Naive thymus-derived CD4-positive, alpha-beta T cell (primary cell): ENCODE results near the gene CPNE2. TPM values are rescaled to one million over a fixed set of nuclear protein-coding genes. Genes with fewer than 3 reads are reported as not detected.
A peak's percentile ranks its signal among the peaks of the same experiment; 100 is the strongest.

Source experiments
- ATAC-seq: fragments of 150-1000 bp; cut with Tn5 transposase; 2 replicates; pipeline ENCODE4 v1.10.0; 2021; ENCODE audit warnings: mild to moderate bottlenecking, moderate library complexity
- CTCF ChIA-PET: fragments of 350-600 bp; sonication (Branson Sonifier 250); formaldehyde crosslinking; loops from one replicate; lab custom pipeline; 2021; ENCODE audit warnings: antibody characterized with exemption; lab: Charles Lee
- POLR2A ChIA-PET: fragments of 350-600 bp; sonication (Branson Sonifier 250); formaldehyde crosslinking; loops from one replicate; lab custom pipeline; 2021; ENCODE audit warnings: antibody characterized with exemption, inconsistent platforms; lab: Charles Lee
- DNase-seq, 9 donors: peaks; one replicate each; pipeline versions ENCODE4 v3.0.0 to v3.0.0-alpha.2; 2020 to 2022; ENCODE audit warnings: mixed read lengths in 1 of 9
- H3K27ac ChIP-seq: one replicate; pipeline ENCODE4 v1.7.0; 2013; ENCODE audit warnings: mild to moderate bottlenecking, low read depth, low read length, moderate library complexity
- H3K27me3 ChIP-seq, 2 donors: one replicate each; pipeline ENCODE4 v1.7.0; 2013; ENCODE audit warnings: low read length in 2 of 2, mild to moderate bottlenecking in 2 of 2, moderate library complexity in 2 of 2; ENCODE audit not compliant: control insufficient read depth in 2 of 2, insufficient read depth in 2 of 2
- H3K36me3 ChIP-seq, 3 experiments: 1 replicate in 2 of 3; 2 replicates in 1 of 3; pipeline ENCODE4 v1.7.0; 2013; ENCODE audit warnings: low read length in 3 of 3, mild to moderate bottlenecking in 3 of 3, moderate library complexity in 1 of 3; ENCODE audit not compliant: insufficient read depth in 3 of 3, control insufficient read depth in 2 of 3
- H3K4me1 ChIP-seq, 2 donors: one replicate each; pipeline ENCODE4 v1.7.0; 2013; ENCODE audit warnings: low read length in 2 of 2, mild to moderate bottlenecking in 2 of 2, moderate library complexity in 1 of 2; ENCODE audit not compliant: control insufficient read depth in 2 of 2, insufficient read depth in 2 of 2
- H3K4me3 ChIP-seq: 2 replicates; pipeline ENCODE4 v1.7.0; 2013; ENCODE audit warnings: mild to moderate bottlenecking, low read length
- H3K9me3 ChIP-seq, 3 experiments: 1 replicate in 2 of 3; 2 replicates in 1 of 3; pipeline ENCODE4 v1.7.0; 2013; ENCODE audit warnings: low read length in 3 of 3; ENCODE audit not compliant: control insufficient read depth in 2 of 3
- H3K27ac Mint-ChIP-seq, 9 donors: one replicate each; pipeline ENCODE4 v1.8.0; 2020 to 2022; ENCODE audit warnings: mixed read lengths in 9 of 9, mild to moderate bottlenecking in 8 of 9, moderate library complexity in 5 of 9, inconsistent platforms in 2 of 9
- H3K27me3 Mint-ChIP-seq, 5 donors: one replicate each; pipeline ENCODE4 v1.8.0; 2021 to 2022; ENCODE audit warnings: mixed read lengths in 5 of 5, mild to moderate bottlenecking in 1 of 5
- H3K36me3 Mint-ChIP-seq, 5 donors: one replicate each; pipeline ENCODE4 v1.8.0; 2020 to 2022; ENCODE audit warnings: mixed read lengths in 5 of 5, mild to moderate bottlenecking in 3 of 5, inconsistent platforms in 1 of 5
- H3K4me1 Mint-ChIP-seq, 7 donors: one replicate each; pipeline ENCODE4 v1.8.0; 2020 to 2022; ENCODE audit warnings: mixed read lengths in 7 of 7, mild to moderate bottlenecking in 3 of 7, inconsistent platforms in 1 of 7
- H3K4me3 Mint-ChIP-seq, 10 donors: one replicate each; pipeline ENCODE4 v1.8.0; 2020 to 2022; ENCODE audit warnings: mild to moderate bottlenecking in 10 of 10, mixed read lengths in 10 of 10, moderate library complexity in 6 of 10, inconsistent platforms in 2 of 10
- H3K9me3 Mint-ChIP-seq, 11 donors: one replicate each; pipeline ENCODE4 v1.8.0; 2020 to 2022; ENCODE audit warnings: mixed read lengths in 11 of 11, mild to moderate bottlenecking in 4 of 11, inconsistent platforms in 1 of 11, moderate library complexity in 1 of 11
- intact Hi-C, 2 donors: fragments of 100-400 bp; cut with micrococcal nuclease; formaldehyde crosslinking; loops; one replicate each; pipeline ENCODE4 v1.15.1; 2023
- polyA plus RNA-seq, 2 donors: library from polyadenylated mRNA; unstranded; fragments of 300-500 nt; fragmentation: Illumina TruSeq; gene quantifications; one replicate each; pipeline ENCODE4 v1.2.3, GENCODE V29; 2021
- total RNA-seq, 6 experiments: library from RNA in 5 of 6; stranded (reverse) in 5 of 6; gene quantifications; 1 replicate in 5 of 6; 2 replicates in 1 of 6; pipeline ENCODE4 v1.2.3 and lab custom pipeline; 2021 to 2026

The CPNE2 gene
- total and polyA plus RNA-seq, 7 experiments from 2014 or later, result 1.1 to 12.6 (median 5.5) TPM

DNA sequence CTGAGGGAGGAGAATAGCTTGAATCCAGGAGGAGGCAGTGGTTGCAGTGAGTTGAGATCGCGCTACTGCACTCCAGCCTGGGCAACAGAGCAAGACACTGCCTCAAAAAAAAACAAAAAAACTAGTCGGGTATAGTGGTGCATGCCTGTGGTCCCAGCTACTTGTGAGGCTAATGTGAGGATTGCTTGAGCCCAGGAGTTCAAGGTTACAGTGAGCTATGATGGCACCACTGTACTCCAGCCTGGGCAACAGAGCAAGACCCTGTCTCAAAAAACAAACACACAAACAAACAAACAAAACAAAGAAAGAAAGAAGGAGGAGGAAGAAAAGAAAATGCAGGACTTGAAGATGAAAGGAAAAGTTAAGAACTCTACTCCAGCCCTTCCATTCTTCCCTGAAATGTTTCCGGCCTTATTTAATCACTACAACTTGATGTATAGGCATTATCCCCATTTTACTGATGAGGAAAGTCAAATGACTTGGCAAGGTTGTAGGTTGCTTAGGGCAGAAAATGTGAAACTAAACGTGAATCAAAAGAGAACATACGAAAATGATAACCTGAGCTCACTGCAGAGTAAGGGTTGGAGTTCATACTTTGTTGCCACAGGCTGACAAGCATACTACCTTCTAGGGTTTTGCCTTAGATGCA, 63.4 kb downstream of the CPNE2 start:
- POLR2A ChIA-PET, result interaction anchor here (0.6 to 0.8 kb wide), 3 partner anchors 30 to 532 kb away, joined by 3 to 4 read pairs (median 3); partner anchors contain the start of genes PSME3IP1 and RSPRY1
- H3K4me3 Mint-ChIP-seq, result peak overlapping the region in 8 of 10 donors; percentile 1 to 67 (median 24)

DNA sequence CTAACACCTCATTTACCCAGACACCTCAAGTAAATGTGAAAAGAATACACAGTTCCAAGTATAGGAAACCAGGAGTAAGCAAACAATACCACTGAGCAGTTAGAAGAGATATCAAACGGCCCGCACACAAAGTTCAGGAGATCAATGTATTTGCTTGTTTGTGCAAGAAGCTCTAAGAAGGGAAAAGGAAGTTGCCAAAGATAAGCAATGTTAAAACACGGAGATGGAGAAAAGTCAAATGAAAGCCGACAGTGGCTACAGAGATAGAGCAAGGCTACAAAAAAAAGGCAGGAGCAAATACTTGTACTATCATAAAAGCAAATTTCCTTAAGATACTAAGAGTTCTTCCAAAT, 63.9 kb downstream of the CPNE2 start:
- H3K9me3 Mint-ChIP-seq, result no peaks in the 10 kb centered on the region
- no peaks in the 10 kb centered on the region for H3K27me3 Mint-ChIP-seq
- H3K4me1 ChIP-seq, result peaks cover 0 to 9% of the 10 kb centered on the region in 2 donors
- no peaks in the 10 kb centered on the region for H3K27me3 ChIP-seq
- no peak for DNase-seq
- H3K4me1 Mint-ChIP-seq, result peaks cover 17 to 60% (median 44%) of the 10 kb centered on the region in 7 donors
- no peak overlapping the region for H3K27ac ChIP-seq
- H3K27ac Mint-ChIP-seq, result peak overlapping the region; percentile 0 to 86 (median 60)
- no peaks in the 10 kb centered on the region for H3K9me3 ChIP-seq
- H3K4me3 ChIP-seq, result no peak overlapping the region
- H3K36me3 ChIP-seq, result peaks cover 4 to 30% (median 8%) of the 10 kb centered on the region in 3 experiments
- H3K4me3 Mint-ChIP-seq, result peak overlapping the region in 8 of 10 donors; percentile 1 to 67 (median 24)
- ChIA-PET CTCF (no interaction called here), POLR2A (no interaction called here)
- peaks cover 20 to 68% (median 54%) of the 10 kb centered on the region in 5 donors for H3K36me3 Mint-ChIP-seq
- intact Hi-C loops, result loop anchor here in 1 of 2 donors (2.0 kb wide), 2 partner anchors 14 to 22 kb away; no protein-coding TSS in a partner anchor
- ATAC-seq, result no peak

More for the DNA sequence above, 63.4 kb downstream of the CPNE2 start:
- no peaks in the 10 kb centered on the region for H3K27me3 ChIP-seq
- no peaks in the 10 kb centered on the region for H3K9me3 Mint-ChIP-seq
- H3K27ac ChIP-seq, result no peak overlapping the region
- CTCF ChIA-PET, result no interaction called here
- peaks cover 0 to 30% (median 8%) of the 10 kb centered on the region in 3 experiments for H3K36me3 ChIP-seq
- peaks cover 20 to 65% (median 52%) of the 10 kb centered on the region in 5 donors for H3K36me3 Mint-ChIP-seq
- DNase-seq (no peak), ATAC-seq (peak; percentile 8)
- H3K27ac Mint-ChIP-seq, result peak overlapping the region; percentile 10 to 86 (median 69)
- no peaks in the 10 kb centered on the region for H3K27me3 Mint-ChIP-seq
- peaks cover 18 to 61% (median 45%) of the 10 kb centered on the region in 7 donors for H3K4me1 Mint-ChIP-seq
- peaks cover 0 to 9% of the 10 kb centered on the region in 2 donors for H3K4me1 ChIP-seq
- no peak overlapping the region for H3K4me3 ChIP-seq
- intact Hi-C loops, result loop anchor here in 1 of 2 donors (2.0 kb wide), 2 partner anchors 13 to 23 kb away; no protein-coding TSS in a partner anchor
- H3K9me3 ChIP-seq, result no peaks in the 10 kb centered on the region

DNA sequence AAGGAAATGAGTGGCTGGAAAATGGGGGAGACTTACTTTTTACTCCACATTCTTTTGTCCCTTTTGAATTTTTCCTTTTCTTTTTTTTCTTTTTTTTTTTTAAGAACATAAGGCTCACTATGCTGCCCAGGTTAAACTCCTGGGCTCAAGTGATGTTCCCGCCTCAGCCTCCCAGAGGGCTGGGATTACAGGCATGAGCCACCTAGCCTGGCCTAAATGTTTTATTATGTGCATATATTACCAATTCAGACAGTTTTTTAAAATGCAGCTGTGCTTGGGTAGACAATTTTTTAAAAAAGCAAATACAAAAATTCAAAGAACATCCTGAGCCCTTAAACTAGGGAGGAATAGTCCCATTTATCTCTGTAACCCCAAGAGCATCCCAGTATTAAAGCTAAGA, 65.2 kb downstream of the CPNE2 start:
- CTCF ChIA-PET, result no interaction called here
- no peak overlapping the region for H3K27ac ChIP-seq
- intact Hi-C loops, result loop anchor here in 1 of 2 donors (2.0 kb wide), 2 partner anchors 15 to 21 kb away; no protein-coding TSS in a partner anchor

DNA sequence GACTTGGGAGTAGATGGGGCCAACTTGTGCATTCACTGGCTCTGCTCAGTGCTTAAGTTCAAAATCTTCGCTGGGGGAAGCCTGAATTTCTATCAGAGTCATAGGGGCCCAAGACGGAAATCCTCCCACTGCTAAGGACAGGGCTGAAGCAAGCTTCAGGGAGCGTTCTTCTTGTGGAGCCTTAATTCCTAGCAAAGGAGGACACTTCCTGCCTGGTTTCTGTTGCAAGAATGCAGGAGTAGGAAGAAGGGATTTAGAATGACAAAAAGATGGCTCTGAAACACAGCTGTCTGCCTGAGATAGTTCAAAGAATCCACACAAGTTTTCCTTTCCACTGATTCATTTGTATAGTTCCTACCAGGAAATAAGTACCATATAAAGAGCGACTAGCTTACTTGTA, 67.1 kb downstream of the CPNE2 start:
- CTCF ChIA-PET, result no interaction called here
- H3K27ac Mint-ChIP-seq, result peak overlapping the region in 2 of 9 donors; percentile 31 to 51
- H3K36me3 ChIP-seq, result peaks cover 0 to 23% (median 10%) of the 10 kb centered on the region in 3 experiments

More for the DNA sequence above, 65.2 kb downstream of the CPNE2 start:
- no peak overlapping the region for H3K4me3 ChIP-seq
- H3K36me3 ChIP-seq, result peaks cover 8 to 27% (median 9%) of the 10 kb centered on the region in 3 experiments
- no peak for DNase-seq
- peaks cover 12 to 48% (median 34%) of the 10 kb centered on the region in 7 donors for H3K4me1 Mint-ChIP-seq
- no peaks in the 10 kb centered on the region for H3K27me3 ChIP-seq
- peaks cover 20 to 65% (median 49%) of the 10 kb centered on the region in 5 donors for H3K36me3 Mint-ChIP-seq
- H3K9me3 ChIP-seq, result no peaks in the 10 kb centered on the region
- POLR2A ChIA-PET, result no interaction called here
- H3K9me3 Mint-ChIP-seq, result no peaks in the 10 kb centered on the region
- peaks cover 0 to 9% of the 10 kb centered on the region in 2 donors for H3K4me1 ChIP-seq
- no peak for ATAC-seq
- peak overlapping the region in 2 of 10 donors; percentile 3 to 31 for H3K4me3 Mint-ChIP-seq
- no peaks in the 10 kb centered on the region for H3K27me3 Mint-ChIP-seq
- H3K27ac Mint-ChIP-seq, result peak overlapping the region in 5 of 9 donors; percentile 1 to 87 (median 28)

DNA sequence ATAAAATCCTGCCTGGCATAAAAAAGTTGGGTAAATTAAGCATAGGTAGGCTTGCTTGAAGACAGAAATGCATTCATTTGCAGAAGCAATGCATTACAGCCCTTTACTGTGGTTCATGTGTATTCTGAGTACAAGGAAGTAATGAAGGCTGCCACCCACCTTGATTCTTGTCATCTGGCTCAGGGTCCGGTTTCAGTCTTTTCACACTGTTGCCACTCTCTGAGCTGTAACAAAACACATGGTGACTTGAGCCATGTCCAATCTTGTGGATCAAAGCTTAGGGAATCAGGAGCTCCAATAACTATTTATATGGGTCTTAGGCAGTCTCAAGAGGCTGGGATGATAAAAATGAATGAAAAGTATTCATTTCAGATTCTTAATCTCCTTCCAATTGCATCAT, 71.5 kb downstream of the CPNE2 start:
- Mint-ChIP-seq H3K4me3 (no peak overlapping the region), H3K9me3 (no peaks in the 10 kb centered on the region), H3K36me3 (peaks cover 15 to 55% (median 40%) of the 10 kb centered on the region in 5 donors), H3K27ac (no peak overlapping the region), H3K4me1 (peaks cover 5 to 36% (median 22%) of the 10 kb centered on the region in 7 donors), H3K27me3 (no peaks in the 10 kb centered on the region)
- Histone ChIP-seq H3K4me1 (peaks cover 0 to 4% of the 10 kb centered on the region in 2 donors), H3K36me3 (peaks cover 4 to 36% (median 18%) of the 10 kb centered on the region in 3 experiments), H3K27me3 (no peaks in the 10 kb centered on the region), H3K27ac (no peak overlapping the region), H3K4me3 (no peak overlapping the region), H3K9me3 (no peaks in the 10 kb centered on the region)
- POLR2A ChIA-PET, result no interaction called here
- CTCF ChIA-PET, result interaction anchor here (0.6 kb wide), 1 partner anchor 458 kb away, joined by 3 read pairs; no protein-coding TSS in a partner anchor
- ATAC-seq (no peak), DNase-seq (no peak)
- intact Hi-C loops, result no loop called here

More for the DNA sequence above, 67.1 kb downstream of the CPNE2 start:
- H3K27ac ChIP-seq, result no peak overlapping the region
- Mint-ChIP-seq H3K27me3 (no peaks in the 10 kb centered on the region), H3K4me1 (peaks cover 10 to 39% (median 30%) of the 10 kb centered on the region in 7 donors), H3K36me3 (peaks cover 11 to 60% (median 46%) of the 10 kb centered on the region in 5 donors), H3K4me3 (no peak overlapping the region), H3K9me3 (no peaks in the 10 kb centered on the region)
- ATAC-seq, result no peak
- H3K27me3 ChIP-seq, result no peaks in the 10 kb centered on the region
- no peaks in the 10 kb centered on the region for H3K9me3 ChIP-seq
- H3K4me1 ChIP-seq, result peaks cover 0 to 9% of the 10 kb centered on the region in 2 donors
- no peak for DNase-seq
- intact Hi-C loops, result no loop called here
- POLR2A ChIA-PET, result interaction anchor here (0.7 kb wide), 1 partner anchor 17 kb away, joined by 3 read pairs; no protein-coding TSS in a partner anchor
- no peak overlapping the region for H3K4me3 ChIP-seq

DNA sequence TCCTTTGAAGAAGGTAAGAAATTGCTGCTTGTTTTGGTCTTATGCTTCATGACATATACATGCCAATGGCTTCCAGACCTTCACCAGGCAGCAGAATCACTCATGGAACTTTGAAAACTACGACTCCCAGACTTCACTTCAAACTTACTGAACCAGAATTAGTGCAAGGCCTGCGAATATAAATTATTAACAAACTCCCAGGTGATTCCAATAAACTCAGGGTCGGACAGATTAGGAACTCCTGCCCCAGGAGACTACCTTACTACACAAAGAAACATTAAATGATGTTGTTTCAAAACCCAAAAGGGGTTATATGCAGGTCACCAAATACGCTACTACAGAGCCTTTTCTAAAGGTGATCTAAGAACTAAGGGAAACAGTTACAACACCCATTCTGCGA, 73.1 kb downstream of the CPNE2 start:
- Mint-ChIP-seq H3K9me3 (no peaks in the 10 kb centered on the region), H3K27me3 (no peaks in the 10 kb centered on the region), H3K27ac (no peak overlapping the region), H3K4me1 (peaks cover 5 to 34% (median 15%) of the 10 kb centered on the region in 7 donors), H3K4me3 (no peak overlapping the region), H3K36me3 (peaks cover 7 to 43% (median 30%) of the 10 kb centered on the region in 5 donors)
- ChIA-PET CTCF (interaction anchor here (0.6 to 5.8 kb wide), 3 partner anchors 73 to 252 kb away, joined by 3 to 31 read pairs (median 4); partner anchors contain the start of gene CPNE2), POLR2A (no interaction called here)
- ATAC-seq (no peak), DNase-seq (no peak)
- Histone ChIP-seq H3K4me1 (peaks cover 0 to 4% of the 10 kb centered on the region in 2 donors), H3K36me3 (peaks cover 11 to 52% (median 28%) of the 10 kb centered on the region in 3 experiments), H3K4me3 (no peak overlapping the region), H3K9me3 (no peaks in the 10 kb centered on the region), H3K27me3 (no peaks in the 10 kb centered on the region), H3K27ac (no peak overlapping the region)
- intact Hi-C loops, result loop anchor here (5.0 kb wide), 2 partner anchors 252 to 373 kb away; no protein-coding TSS in a partner anchor
